Fibroblast of the aortic adventitia (primary cell): ENCODE results near the gene NEK9. TPM values are rescaled to one million over a fixed set of nuclear protein-coding genes. Genes with fewer than 3 reads are reported as not detected.

Source experiments
- DNase-seq: peaks from one replicate; pipeline ENCODE4 v3.0.0-alpha.2; 2010; ENCODE audit warnings: low read depth
- H3K4me3 ChIP-seq: 2 replicates; pipeline ENCODE4 v1.5.1; 2011; ENCODE audit warnings: low read depth, mild to moderate bottlenecking, control low read depth, low read length, moderate library complexity
- total RNA-seq: library from RNA; depleted of rRNA; stranded (reverse); fragments of >200 nt; gene quantifications from 2 replicates; pipeline ENCODE4 v1.2.3, GENCODE V29; 2012; ENCODE audit warnings: low replicate concordance
- TF ChIP-seq, protein P1 (sequence below): IDR thresholded peaks from 2 replicates; pipeline ENCODE4 v1.5.1; 2011; ENCODE audit warnings: mild to moderate bottlenecking, low read length, control low read depth, inconsistent platforms; ENCODE audit not compliant: insufficient read depth

Gene NEK9
- total RNA-seq, 1 donor = 51.3 TPM

DNA sequence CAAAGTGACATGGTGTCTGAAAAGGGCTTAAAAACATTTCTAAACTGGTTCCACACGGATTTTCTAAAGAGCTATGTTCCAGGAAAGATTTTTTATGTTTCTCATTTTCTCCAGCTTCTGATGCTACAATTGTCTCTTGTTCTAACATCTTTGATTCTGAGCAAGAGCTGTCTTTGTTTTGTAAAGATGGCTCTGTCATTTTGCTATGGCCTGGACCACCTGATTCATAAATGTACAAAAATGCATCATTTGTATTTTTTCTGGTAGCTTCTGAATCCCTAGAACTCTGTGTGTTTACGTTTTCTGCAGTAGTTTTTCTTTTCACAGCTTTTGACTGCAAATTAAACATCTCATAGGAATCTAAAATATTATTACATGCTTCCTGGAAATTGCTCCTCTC, 78.7 kb downstream of the NEK9 start:
- TF ChIP-seq, protein P1, sequence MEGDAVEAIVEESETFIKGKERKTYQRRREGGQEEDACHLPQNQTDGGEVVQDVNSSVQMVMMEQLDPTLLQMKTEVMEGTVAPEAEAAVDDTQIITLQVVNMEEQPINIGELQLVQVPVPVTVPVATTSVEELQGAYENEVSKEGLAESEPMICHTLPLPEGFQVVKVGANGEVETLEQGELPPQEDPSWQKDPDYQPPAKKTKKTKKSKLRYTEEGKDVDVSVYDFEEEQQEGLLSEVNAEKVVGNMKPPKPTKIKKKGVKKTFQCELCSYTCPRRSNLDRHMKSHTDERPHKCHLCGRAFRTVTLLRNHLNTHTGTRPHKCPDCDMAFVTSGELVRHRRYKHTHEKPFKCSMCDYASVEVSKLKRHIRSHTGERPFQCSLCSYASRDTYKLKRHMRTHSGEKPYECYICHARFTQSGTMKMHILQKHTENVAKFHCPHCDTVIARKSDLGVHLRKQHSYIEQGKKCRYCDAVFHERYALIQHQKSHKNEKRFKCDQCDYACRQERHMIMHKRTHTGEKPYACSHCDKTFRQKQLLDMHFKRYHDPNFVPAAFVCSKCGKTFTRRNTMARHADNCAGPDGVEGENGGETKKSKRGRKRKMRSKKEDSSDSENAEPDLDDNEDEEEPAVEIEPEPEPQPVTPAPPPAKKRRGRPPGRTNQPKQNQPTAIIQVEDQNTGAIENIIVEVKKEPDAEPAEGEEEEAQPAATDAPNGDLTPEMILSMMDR = no peak
- H3K4me3 ChIP-seq = no peak overlapping the region
- no peak for DNase-seq

DNA sequence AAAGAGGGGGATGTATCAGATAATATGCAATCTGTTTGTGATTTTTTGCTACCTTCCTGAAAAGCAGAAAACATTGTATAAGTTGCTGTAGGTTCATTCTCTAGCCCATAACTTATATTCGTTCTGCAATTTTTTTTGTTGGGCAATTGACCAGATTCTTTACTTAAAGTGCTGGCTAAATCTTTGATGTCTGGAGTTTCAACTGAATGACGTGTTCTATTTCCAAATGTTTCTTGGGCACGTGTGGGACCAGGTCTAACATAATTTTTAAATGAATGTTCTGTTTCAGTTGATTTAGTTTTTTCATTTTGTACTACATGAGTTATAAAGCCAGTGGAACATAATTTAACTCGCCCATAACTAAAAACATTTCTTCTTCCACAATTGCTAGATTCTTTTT, 79.3 kb downstream of the NEK9 start:
- H3K4me3 ChIP-seq = no peak overlapping the region
- no peak for DNase-seq
- TF ChIP-seq, protein P1 = no peak

DNA sequence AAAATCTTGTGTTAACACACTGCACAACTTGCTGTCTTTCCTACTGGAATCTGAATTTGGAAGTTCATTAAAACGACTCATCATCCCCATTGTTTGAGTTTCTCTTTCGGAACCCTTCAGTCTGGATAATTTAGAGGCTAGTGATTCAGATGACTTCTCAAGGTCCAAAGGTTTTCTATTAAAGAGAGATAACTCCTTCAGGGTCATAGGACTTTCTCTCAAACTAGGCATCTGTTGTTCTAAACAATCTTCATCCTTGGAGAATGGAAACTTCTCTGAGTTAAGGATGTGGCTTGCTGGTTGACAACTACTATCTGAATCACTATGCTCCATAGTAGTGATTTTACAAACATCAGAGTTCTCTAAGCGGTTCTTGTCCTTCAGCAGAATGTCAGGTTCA, 79.9 kb downstream of the NEK9 start:
- TF ChIP-seq, protein P1 = no peak
- DNase-seq = peak; percentile 44
- H3K4me3 ChIP-seq = no peak overlapping the region

DNA sequence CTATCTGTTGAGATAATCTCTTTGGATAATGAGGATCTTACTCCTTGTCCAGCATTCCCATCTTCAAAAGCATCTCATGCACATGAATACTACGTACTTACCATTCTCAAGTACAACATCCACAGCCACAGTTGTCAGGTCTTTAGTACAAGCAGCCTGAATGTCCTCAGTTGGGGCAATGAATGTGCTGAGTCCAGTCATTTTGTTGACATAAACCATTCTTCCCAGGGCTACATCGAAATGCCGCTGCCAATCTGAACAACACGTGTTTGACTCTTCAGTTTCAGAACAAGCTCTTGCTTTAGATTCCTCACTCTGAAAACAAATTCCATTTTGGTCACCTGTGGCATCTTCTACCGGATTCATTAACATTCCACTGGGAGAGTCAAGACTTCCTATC, 80.6 kb downstream of the NEK9 start:
- H3K4me3 ChIP-seq = no peak overlapping the region
- DNase-seq = no peak

DNA sequence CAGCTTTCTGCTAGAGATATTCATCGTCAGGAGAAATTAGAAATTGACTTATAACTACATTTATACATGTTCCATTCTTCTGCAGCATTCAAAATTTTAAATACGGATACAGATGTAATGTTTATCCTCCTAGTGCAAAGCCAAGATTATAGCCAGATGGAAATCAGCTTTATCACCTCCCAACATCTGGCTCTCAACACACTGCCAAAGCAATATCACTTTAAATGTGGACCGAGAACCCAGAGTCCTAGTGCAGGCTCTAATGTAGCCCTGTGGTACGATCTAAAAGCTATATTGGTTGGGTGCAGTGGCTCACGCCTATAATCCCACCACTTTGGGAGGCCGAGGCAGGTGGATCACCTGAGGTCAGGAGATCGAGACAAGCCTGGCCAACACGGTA, 82.1 kb downstream of the NEK9 start:
- TF ChIP-seq, protein P1 = no peak
- no peak overlapping the region for H3K4me3 ChIP-seq
- DNase-seq = peak; percentile 31

More for the DNA sequence above, 80.6 kb downstream of the NEK9 start:
- TF ChIP-seq, protein P1 = no peak

DNA sequence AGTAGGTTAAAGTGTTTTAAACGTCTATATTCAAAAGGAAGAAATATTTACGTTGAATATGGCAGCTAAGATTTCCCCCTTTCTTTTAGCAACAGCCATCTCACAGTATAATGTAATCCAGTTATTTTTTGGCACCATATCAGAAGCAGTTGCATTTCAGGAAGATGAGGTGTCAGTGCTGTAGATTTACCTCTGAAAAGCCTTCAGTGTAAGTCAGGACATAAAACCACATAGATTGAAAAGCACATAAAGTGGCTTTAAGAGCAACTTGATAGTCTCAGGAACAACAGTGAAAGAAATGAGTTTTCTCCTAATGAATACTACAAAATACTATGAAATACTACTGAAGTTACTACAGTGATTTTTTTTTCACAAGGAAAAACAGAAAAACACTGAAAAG, 82.5 kb downstream of the NEK9 start:
- DNase-seq = peak; percentile 64
- TF ChIP-seq, protein P1 = no peak
- no peak overlapping the region for H3K4me3 ChIP-seq

DNA sequence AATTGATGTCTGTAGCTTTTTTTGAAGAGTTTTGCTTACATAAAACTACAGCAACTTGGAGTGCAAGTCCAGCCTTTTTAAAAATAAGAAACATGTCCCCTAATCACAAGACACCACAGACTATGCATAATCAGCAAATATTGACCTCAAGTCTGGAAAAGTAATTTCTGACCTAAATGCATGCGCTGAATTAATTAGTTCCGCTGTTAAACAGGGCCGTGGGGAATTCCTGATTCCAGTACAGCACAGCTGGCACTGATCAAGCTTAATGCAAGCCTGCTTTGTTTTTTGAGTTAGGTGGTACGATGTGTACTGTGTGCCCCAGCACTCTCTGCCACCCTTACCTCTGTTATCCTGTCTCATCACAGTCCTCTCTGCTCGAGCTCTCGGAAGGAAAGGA, 84.8 kb downstream of the NEK9 start:
- TF ChIP-seq, protein P1 = no peak
- DNase-seq = no peak
- no peak overlapping the region for H3K4me3 ChIP-seq
